Activated T-cell treated with anti-CD3 and anti-CD28 coated beads, Interleukin-2, amount 50 U/mL, for 48 hours (primary cell): ENCODE results near the gene KRTAP5-2.
"Not testable (repeated sequence)": the region's sequence is repeated elsewhere in the genome, so short reads cannot be mapped to it uniquely, and the experiment has no call there.

Source experiments
- DNase-seq, 2 experiments: peaks; one replicate each; pipeline ENCODE4 v3.0.0-alpha.2; 2020

KRTAP5-2 gene

DNA sequence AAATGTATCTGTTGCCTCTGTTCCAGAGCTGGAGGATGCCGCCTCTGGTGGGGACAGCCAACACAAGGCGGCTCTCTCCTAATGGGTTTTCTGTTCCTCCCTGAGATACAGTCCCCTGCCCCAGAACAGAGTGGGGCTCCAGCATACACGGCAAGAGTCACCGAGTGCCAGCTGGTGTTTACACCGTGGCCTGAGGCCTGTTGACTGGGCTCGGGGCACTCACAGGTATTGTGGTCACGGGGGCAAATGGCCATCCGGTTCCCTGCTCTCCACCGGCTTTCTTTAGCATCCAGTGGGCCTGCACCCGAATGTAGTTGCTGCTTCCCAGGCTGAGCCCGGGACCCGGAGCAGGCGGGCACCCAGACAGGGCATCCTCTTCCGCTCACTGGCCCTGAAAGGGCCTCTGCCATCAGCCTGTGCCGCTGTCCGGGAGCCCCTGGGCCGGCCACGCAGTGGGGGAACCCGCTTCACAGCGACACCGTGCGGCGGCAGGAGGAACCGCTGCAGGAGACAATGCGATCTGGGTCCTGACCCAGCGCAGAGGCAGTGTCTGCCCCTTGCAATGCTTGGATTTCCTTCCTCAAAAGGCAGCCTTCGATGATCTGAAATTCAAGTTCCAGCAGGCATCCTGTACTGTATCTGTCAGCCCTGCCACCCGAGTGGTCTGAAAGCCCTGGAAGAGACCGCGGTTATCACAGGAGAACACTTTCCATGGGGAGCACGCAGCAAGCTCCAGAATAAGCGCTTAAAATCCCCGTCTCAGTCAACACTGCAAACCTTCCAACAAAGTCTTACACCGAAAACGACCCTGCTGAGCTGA is 30.6 kb upstream of the KRTAP5-2 start:
- peak; percentile 70 to 79 for DNase-seq

DNA sequence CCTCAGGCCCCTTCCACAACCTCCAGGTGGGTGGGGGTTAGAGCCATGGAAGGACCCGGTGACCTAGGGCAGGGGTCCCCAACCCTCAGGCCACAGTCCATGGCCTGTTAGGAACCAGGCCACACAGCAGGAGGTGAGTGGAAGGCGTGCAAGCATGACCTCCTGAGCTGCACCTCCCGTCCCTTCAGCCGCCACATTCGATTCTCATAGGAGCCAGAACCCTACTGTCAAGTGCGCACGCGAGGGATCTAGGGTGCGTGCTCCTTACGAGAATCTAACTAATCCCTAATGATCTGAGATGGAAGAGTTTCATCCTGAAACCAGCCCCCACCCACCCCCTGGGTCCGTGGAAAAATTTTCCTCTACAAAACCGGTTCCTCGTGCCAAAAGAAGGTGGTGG is 27.4 kb upstream of the KRTAP5-2 start:
- DNase-seq, result no peak

DNA sequence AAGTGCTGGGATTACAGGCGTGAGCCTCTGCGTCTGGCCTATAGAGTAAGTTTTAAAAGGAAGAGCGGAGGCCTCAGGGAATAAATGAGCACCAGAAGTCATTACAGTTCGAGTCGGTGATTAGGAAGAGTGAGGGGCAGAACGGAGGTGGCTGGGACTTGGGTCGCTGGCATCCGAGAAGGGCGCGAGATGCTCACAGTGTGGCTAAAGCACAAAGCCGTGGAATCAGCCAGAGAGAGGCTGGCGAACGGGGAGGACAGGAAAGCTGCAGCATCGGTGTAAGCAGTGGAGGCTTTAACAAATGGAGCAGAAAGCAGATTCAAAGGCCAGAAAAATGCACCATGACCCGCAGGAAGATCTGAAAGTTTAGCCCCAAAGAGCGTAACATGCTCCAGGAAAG is 26.5 kb upstream of the KRTAP5-2 start:
- no peak for DNase-seq

DNA sequence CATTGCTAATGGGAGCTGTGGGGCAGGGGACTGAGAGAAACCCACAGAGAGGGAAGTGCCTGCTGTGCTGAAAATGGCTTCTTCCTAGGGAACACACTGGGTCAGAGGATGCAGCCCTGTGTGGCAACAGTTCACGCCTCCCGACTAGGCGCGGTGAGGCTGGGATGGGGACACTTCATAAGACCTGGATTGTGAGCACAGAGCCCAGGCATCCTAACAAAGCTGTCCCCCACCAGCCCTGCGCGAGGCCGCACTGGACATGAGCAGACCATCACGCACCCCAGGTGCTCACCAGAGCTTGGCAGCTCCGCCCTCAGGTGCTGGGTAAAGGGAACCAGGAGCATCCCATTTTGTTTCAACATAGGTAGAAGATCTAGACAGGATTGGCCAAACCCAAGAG is 25.6 kb upstream of the KRTAP5-2 start:
- DNase-seq, result no peak

DNA sequence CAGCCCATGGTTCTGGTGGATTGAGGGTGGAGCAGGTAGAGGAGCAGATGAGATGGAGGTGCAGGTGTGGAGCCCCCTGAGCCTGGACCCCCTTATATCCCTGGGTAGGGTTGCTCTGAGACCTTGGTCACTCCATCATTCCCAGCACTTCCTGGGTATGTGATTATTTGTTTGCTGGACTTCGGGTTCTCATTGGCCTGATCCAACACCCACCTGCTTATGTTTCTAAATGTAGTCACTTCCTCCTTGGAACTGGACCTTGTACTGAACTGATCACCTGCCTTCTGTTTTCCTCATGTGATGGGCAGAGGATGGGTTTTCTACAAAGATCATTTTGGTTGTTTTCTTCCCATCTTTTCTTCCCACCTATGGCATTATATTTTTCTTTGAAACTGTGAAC is 24.0 kb upstream of the KRTAP5-2 start, which contains the start of gene KRTAP5-4:
TSS of gene KRTAP5-4 (minus strand) at position 53 of the 400 bp plus-strand sequence. CDS start at position 8, 45 bp downstream.
- DNase-seq, result no peak

GRCh38 chr11:1619449-1619848 is 21.4 kb upstream of the KRTAP5-2 start:
- no peak for DNase-seq

DNA sequence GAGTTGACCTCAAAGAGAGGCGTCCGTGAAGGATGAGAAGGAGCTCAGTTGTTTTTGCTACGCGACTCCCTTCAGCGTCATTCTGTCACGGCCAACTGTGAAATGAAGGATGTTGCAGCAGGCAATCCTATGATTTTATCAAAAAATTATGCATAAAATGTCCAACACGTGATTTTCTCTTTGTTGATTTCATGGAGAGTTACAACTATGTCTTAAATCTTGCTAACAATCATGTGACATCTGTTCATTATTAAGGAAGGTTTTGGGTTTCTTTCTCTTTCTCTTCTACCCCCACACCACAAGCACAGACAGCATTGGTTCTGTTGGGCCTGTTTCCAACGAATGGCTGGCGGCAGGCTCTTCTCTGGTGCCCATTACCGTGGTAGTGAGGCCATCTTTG is 20.1 kb upstream of the KRTAP5-2 start:
- no peak for DNase-seq

GRCh38 chr11:1608363-1608762 is 10.3 kb upstream of the KRTAP5-2 start, which contains the start of gene KRTAP5-3:
KRTAP5-3 (minus strand) TSS chr11:1608463; CDS start chr11:1608385, 78 bp downstream.
- DNase-seq, result no peak

DNA sequence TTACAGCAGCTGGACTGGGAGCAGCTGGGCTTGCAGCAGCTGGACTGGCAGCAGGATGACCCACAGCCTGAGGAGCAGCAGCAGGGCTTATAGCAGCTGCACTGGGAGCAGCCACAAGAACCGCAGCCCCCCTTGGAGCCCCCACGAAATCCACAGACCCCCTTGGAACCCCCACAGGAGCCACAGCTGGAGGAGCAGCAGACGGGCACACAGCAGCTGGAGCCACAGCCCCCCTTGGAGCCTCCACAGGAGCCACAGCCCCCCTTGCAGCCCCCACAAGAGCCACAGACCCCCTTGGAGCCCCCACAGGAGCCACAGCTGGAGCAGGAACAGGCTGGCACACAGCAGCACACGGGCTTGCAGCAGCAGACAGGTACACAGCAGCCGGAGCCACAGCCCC is 9.8 kb upstream of the KRTAP5-2 start:
- not testable (repeated sequence) for DNase-seq

DNA sequence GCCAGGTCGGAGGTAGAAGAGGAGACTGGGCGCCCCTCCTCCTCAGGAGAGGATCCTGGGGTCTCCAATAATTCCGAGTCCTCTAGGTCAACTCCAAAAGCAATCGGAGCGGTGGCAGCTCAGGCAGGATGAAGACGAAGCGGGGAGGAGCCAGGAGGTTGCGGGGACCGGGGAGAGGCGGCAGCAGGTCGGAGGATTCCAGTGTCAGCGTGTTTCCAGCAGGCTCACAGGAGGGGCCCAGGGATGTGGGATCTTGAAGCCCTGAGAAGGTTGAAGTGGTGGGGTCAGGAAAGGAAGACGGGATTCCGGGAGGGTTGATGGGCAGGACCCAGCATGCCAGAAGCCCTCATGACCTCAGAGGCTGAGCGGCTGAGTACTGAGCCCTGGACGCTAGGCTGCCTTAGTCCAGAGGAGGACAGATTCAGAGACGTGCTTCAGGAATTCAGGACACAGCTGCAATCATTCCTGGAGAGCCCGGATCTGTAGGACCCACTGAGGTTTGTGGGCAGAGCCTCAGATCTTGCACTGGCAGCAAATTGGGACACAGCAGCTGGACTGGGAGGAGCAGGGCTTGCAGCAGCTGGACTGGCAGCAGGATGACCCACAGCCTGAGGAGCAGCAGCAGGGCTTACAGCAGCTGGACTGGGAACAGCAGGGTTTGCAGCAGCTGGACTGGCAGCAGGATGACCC is 9.2 kb upstream of the KRTAP5-2 start:
- not testable (repeated sequence) for DNase-seq

- DNase-seq, result not testable (repeated sequence)
These were observed 7.8 kb upstream of the KRTAP5-2 start for GRCh38 chr11:1605923-1606322.

GRCh38 chr11:1604711-1605110 is 6.6 kb upstream of the KRTAP5-2 start:
- no peak for DNase-seq

- DNase-seq, result no peak
These were observed 6.1 kb upstream of the KRTAP5-2 start for GRCh38 chr11:1604181-1604580.

GRCh38 chr11:1603629-1604028 is 5.5 kb upstream of the KRTAP5-2 start:
- no peak for DNase-seq

DNA sequence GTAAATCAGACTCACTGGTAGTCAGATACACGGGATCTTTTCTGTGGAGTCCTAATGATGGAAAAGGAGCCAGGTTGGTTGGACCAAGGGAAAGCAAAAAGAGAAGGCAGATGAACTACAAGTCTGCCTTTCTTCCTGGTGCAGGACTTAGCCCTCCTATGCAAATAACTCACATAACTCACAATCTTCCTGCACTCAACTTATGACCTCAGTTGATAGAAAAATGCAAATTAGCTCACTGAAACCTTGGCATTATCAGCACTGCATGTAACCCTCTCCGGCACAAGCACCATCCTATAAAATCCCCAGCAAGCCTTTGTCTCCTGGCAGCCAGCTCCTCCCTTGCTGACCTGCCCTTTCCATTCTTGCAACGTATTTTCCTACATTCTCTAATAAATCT is 3.6 kb upstream of the KRTAP5-2 start:
- DNase-seq, result not testable (repeated sequence)

DNA sequence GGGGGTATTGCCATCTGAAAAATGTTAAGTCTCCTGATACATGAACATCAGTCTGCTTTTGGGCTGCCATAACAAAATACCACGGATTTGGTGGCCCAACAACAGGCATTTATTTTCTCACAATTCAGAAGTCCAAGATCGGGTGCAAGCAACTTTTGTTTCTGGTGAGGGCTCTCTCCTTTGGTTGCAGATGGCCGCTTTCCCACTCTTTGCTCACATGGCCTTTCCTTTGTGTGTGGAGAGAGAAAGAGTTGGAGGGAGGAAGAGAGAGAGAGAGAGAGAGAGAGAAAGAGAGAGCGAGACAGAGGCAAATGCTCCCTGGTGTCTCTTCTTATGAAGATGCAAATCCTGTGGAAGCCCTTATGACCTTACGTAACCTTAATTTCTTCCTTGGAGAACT is 2.5 kb upstream of the KRTAP5-2 start:
- no peak for DNase-seq

DNA sequence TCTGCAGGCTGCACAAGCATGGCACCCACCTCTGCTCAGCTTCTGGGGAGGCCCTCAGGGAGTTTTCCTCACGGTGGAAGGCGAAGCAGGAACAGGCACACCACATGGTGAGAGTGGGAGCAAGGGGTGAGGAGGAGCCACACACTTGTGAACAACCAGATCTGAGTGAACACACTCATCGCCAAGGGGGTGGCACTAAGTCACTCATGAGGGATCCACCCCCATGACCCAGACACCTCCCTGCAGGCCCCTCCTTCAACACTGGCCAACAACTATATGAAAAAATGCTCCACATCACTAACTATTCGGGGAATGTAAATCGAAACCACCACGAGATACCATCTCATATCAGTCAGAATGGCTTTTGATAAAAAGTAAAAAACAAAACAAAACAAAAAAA is 722 bp upstream of the KRTAP5-2 start:
- no peak for DNase-seq

DNA sequence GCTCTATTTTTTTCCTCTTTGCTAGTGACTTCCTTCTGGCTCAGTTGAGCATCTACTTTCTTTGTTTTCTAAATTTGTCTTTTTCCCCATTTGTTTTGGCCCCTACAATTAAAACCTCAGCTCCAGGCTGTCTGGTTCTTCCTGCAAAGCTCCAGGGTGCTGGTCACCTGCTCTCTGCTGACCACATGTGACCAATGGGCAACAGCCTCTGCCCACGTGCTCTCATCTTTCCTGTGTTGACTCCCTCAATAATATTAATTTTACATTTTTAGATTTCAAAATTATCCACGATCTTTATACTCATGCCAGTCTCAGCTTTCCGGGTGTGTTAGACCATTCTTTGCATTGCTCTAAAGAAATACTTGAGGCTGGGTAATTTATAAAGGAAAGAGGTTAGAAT is 312 bp upstream of the KRTAP5-2 start:
- not testable (repeated sequence) for DNase-seq

GRCh38 chr11:1597331-1597993 is 632 bp downstream of the KRTAP5-2 start:
- no peak for DNase-seq

DNA sequence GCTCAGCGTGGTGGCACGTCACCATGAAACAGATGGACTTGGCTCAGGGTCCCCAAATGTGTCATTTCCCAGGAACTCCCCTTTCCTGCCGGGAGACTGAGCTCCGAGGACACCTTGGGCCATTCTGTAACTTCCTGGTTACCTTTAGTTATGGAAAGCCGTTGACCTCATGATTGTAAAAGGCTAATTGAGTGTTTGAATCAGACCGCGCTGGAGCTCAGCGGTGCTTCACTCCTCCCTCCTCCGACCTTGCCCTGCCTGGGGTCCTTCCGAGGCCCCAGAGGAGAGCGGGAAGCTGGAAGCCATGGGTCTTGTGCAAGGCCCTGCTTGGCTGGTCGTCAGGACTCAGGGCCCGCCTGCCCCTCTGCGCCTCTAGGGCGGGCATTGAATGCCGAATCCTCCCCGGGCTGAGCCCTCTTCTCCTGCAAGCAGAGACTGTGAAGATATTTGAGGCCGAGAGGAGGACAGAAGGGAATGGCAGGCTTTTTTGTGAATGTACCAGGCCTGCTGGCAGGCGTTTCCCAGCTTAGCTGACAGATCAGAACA is 1.4 kb downstream of the KRTAP5-2 start:
- not testable (repeated sequence) for DNase-seq

DNA sequence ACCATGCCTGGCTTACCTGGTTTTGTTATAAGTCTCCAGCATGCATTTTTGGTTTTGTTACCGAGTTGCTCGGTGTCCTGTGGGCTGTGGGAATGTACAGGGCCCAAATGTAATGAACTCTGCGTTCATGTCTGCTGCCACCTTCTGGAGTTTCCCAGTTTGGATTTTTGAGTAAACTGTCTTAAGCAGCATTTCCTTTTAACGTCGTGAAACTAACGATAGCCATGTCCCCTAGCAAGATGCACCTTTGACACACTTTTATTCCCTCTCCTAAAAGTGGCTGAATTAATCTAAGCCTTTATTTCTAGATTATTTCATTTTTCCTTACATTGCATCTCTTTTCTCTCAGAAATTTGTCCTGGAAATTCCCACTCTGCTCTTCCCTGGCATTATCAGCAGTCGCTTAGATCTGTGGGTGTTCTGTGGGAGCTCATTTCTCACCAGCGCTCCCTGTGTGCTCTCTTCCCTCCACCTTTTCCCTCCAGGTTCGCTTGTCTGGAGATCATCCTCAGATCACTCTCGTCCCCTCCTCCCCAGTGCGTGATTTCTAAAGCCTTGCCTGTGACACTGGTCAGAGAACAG is 2.0 kb downstream of the KRTAP5-2 start:
- DNase-seq, result not testable (repeated sequence)

- DNase-seq, result no peak
These were observed 5.5 kb downstream of the KRTAP5-2 start for GRCh38 chr11:1592628-1593027.

GRCh38 chr11:1589996-1590395 is 8.1 kb downstream of the KRTAP5-2 start:
- DNase-seq, result no peak
